Glomerular visceral epithelial cell (primary cell): ENCODE measurements around the gene SH2D3A.
A peak's percentile ranks its signal among the peaks of the same experiment; 100 is the strongest.

Experiments
- DNase-seq: peaks from one replicate; pipeline ENCODE4 v3.0.0-alpha.2; 2016; ENCODE audit errors: extremely low spot score

The SH2D3A gene

GRCh38 chr19:6737873-6738786 lies 29.1 kb downstream of the SH2D3A start:
- peak; percentile 88 for DNase-seq

- DNase-seq, result peak; percentile 100
Observed at GRCh38 chr19:6737284-6737872, 29.9 kb downstream of the SH2D3A start, which contains the start of gene GPR108. GPR108 (minus strand) TSS chr19:6737580; CDS start chr19:6737576, 4 bp downstream.

- no peak for DNase-seq
Observed at GRCh38 chr19:6736917-6737283, 30.3 kb downstream of the SH2D3A start.

- peak; percentile 88 for DNase-seq
Observed at GRCh38 chr19:6736169-6736916, 30.9 kb downstream of the SH2D3A start.

DNA sequence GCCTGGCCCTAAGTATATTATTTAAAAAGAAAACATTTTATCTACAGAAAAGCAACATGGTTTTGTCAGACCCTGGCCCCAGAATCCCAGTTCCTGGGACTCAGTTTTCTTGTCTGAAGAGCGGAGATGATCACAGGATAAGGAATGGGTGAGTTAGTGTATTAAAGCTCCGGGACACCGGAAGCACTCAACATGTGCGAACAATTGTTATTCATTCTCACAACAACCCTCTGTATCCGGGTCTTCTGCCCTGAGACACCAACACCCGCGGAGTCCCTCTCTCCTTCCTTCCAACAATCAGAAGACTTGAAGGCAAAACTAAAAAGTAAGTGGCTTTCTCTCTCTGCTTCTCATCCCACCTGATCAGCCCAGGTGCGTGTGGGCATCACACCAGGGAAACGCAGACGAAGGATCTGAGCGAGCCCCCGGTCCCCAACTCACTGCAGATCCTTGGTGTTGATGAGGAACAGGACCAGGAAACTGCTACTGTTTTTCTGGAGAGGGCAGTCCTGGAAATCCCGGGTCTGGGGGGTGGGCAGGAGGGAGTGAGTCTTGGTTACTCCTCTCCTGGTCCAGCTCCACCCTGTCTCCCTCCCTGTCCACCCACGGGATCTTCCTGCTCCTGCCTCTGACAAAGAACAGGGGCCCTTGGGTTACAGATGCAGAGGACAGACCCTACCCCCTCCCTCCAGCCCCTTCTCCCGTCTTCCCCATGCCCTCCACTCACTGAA lies 31.9 kb downstream of the SH2D3A start:
- DNase-seq, result no peak

GRCh38 chr19:6734096-6734696 lies 33.0 kb downstream of the SH2D3A start:
- peak; percentile 45 for DNase-seq

DNA sequence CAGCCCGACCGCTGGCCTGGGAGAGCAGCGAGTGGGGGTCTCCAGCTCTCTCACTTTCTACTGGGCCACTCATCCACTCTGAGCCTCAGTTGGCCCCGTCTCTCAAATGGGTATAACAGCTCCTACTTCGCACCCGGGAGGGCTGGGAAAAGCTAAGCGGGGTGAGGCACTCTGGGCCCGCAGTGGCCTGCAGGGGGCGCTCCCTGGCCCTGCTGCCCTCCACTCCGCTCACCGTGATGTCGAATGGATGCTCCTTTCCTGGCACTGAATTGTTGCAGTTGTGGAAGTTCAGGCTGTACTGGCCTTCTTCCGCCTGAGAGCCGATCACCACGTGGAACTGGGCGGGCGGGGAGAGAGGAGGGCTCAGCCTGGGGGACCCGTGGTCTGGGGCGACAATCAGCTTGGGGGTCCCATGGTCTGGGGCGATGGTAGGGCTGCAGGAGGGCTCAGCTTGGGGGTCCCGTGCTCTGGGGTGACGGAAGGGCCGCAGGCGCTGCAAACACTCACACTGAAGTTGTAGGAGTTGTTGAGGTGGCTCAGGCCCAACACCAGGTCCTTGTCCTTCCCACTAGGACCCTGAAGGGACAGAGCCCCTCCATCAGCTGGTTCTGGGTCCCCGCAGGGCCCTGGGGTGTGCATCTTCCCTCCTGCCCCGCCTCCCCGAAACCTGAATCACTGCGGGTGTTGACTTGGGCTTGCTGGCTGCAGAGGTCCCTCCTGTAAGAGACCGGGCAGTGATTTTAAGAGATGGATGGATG lies 33.7 kb downstream of the SH2D3A start:
- no peak for DNase-seq

DNA sequence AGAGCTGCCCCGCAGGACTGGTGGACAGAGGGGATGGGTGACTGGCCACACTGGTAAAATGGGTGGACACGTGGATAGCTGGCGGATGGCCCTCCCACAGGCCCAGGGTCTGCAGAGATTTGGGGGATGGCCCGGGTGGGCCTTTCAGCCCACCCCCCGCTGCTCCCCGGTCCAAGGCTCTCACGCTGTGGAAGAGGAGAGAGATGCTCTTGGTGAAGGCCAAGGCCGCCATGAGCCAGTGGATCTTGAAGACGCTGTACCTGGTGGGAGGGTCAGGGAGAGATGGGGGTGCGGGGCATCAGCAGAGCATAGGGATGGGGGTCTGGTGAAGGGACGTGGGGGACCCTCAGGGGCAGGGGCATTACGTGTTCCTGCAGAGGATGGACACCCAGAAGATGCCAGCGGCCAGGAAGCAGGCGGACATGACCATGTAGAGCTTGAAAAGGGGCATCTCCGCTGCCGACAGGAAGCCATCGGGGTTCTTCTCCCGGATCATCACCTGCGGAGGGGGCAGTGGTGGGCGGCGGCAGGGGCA lies 34.4 kb downstream of the SH2D3A start:
- DNase-seq, result no peak

- no peak for DNase-seq
Observed at GRCh38 chr19:6731822-6732221, 35.4 kb downstream of the SH2D3A start.

DNA sequence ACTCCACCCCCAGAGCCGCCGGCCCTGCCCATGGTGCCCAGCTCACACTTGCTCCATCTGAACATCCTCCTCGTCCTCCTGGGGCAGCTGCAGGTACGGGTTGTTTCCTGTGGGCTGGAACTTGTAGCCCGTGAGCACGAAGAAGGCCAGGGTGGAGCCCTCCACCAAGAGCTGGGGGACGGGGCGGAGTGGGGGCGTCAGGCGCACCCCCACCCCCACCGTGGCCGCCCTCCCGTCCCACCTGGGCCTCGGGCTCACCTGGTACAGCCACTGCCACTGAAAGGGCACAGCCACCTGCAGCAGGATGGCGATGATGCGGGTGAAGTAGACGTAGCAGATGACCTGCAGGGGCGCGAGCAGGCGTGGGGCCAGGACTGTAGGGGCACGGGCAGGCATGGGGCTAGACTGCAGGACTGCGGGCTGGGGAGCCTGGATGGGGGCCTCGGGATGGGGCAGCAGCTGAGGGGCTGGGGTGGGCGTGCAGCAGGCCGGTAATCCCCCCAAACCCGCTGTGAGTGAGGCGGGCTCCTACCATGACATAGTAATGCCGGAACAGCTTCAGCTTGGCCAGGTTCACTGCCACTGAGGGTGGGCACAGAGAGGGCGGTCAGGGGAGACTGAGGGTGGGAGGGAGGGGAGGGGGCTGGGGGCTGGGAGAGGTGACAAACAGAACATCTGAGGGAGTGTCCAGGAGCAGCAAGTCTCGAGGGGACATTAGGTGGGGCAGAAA lies 36.1 kb downstream of the SH2D3A start:
- DNase-seq, result no peak

DNA sequence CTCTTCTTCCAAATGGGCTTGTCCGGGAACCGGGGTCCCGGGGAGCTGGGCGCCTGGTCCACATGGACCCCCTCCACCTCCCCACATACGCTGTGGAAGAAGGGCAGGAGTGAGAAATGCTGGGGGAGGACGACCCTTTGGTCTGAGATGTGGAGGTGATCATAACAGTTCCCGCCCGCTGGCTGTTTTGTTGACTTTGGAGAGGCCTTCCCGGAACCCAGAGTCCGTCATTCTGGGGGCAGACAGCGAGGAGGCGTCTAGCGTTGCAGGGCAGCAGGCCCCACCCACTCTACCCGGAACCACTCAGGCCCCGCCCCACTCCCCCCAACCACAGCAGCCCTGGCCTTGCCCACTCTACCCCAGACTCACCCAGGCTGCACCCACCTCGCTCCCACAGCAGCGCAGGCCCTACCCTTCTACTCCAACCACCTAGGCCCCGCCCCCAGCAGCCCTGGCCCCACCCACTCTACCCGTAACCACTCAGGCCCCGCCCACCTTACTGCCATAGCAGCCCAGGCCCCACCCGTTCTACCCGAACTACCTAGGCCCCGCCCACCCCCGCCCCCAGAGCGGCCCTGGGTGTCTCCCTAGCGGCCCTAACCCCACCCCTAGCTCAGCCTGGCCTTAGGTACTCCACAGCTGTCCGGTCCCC lies 37.0 kb downstream of the SH2D3A start:
- DNase-seq, result no peak

DNA sequence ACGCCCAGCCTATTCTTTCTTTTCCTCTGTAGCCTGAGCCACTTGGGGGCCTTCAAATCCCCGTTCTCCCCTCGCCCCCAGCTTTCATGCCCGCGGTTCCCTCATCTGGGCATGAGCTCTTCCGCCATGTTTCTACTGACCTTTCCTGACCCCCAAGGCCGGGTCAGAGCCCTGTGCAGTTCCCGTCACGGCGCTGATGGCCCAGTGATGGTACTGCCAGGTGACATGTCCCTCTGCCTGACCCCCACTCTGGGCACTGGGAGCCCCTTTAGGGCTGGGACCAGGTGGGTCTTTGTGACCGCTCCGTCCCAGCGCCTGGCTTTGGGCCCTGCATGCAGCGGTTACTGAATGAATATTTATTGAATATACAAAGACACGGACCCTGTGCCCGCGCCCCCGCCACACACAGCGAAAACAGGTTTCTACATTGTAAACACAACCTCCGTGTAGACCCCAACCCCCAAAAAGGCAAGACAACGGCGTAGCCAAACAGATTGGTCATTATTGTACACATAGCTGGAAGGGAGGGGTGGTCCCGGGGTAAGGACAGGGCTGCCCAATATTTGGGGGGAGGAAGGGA lies 37.6 kb downstream of the SH2D3A start:
- DNase-seq, result no peak

- no peak for DNase-seq
Observed at GRCh38 chr19:6728346-6728745, 38.9 kb downstream of the SH2D3A start.

- DNase-seq, result peak; percentile 41
Observed at GRCh38 chr19:6725513-6726231, 41.6 kb downstream of the SH2D3A start.

GRCh38 chr19:6724631-6725492 lies 42.4 kb downstream of the SH2D3A start:
- no peak for DNase-seq

DNA sequence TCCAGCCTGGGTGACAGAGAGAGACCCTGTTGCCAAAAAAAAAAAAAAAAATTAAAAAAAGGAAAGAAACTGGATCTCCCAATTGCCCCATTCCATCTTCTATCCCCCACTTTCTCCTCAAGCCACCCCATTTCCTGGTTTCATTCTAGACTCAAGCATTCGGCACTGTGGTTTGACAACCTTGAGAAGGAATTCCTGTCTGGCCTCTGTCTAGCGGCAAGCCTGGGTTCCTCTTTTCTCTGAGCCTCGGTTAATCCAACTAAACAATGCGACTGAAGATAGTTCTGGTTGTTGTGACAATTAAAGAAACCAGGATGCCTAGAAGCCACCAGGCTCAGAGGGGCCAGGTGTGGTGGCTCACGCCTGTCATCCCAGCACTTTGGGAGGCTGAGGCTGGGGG lies 43.5 kb downstream of the SH2D3A start:
- DNase-seq, result peak; percentile 31

DNA sequence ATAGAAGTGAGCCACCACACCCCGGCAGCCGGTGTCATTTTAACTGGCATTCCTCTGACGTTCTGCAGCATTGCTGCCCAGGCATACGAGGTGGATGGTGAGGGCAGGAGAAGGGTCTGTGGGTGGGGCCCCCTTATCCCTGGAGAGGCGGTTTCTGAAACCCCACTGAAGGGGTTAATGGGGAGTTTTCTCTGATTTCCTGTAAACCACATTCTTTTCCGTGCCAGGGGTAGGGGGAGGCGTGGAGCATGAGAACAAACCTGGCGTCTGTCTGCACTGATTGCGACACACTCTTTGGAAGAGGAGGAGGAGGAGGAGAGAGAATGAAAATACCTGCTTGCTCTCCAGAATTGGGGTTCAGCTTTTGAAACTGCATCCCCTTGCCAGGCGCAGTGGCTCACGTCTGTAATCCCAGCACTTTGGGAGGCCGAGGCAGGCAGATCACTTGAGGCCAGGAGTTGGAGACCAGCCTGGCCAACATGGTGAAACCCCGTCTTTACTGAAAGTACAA lies 44.1 kb downstream of the SH2D3A start:
- peak; percentile 61 for DNase-seq
